ENCODE results near the gene RASL11A.

GRCh38 chr13:27233964-27234363 lies 36.7 kb upstream of the RASL11A start:
- TF ChIP-seq CTCF (IDR thresholded peaks at IDR 0.05), result no peak
- TF ChIP-seq EP300 (IDR thresholded peaks at IDR 0.05), result no peak
